Smooth muscle cell (in vitro differentiated cells): ENCODE measurements around the gene NUP210. TPM values are rescaled to one million over a fixed set of nuclear protein-coding genes. Genes with fewer than 3 reads are reported as not detected.

Experiments
- DNase-seq: peaks from one replicate; lab custom pipeline; 2025; ENCODE audit not compliant: unreplicated experiment; lab: John Stamatoyannopoulos, UW
- H2AFZ ChIP-seq: fragments of 200-600 bp; sonication (generic); 2 replicates; pipeline ENCODE4 v1.6.0; 2016; ENCODE audit warnings: antibody characterized with exemption, low read depth, mild to moderate bottlenecking
- H3F3A ChIP-seq: fragments of 200-600 bp; sonication (generic); 2 replicates; pipeline ENCODE4 v1.6.0; 2017; ENCODE audit warnings: antibody characterized with exemption, low read depth
- H3K27ac ChIP-seq: fragments of 200-600 bp; sonication (generic); 2 replicates; pipeline ENCODE4 v1.5.1; 2016; ENCODE audit warnings: low read depth, mild to moderate bottlenecking
- H3K27me3 ChIP-seq: fragments of 200-600 bp; sonication (generic); 2 replicates; pipeline ENCODE4 v1.6.1; 2016; ENCODE audit warnings: low read depth, mild to moderate bottlenecking
- H3K36me3 ChIP-seq: fragments of 200-600 bp; sonication (generic); 2 replicates; pipeline ENCODE4 v1.5.1; 2016; ENCODE audit warnings: low read depth
- H3K4me1 ChIP-seq: fragments of 200-600 bp; sonication (generic); 2 replicates; pipeline ENCODE4 v1.5.1; 2016; ENCODE audit warnings: low read depth
- H3K4me2 ChIP-seq: fragments of 200-600 bp; sonication (generic); 2 replicates; pipeline ENCODE4 v1.6.0; 2016; ENCODE audit warnings: mild to moderate bottlenecking
- H3K4me3 ChIP-seq: fragments of 200-600 bp; sonication (generic); 2 replicates; pipeline ENCODE4 v1.5.1; 2016; ENCODE audit warnings: mild to moderate bottlenecking
- H3K79me2 ChIP-seq: fragments of 200-600 bp; sonication (generic); 2 replicates; pipeline ENCODE4 v1.6.0; 2016; ENCODE audit warnings: low read depth, mild to moderate bottlenecking
- H3K9ac ChIP-seq: fragments of 200-600 bp; sonication (generic); 2 replicates; pipeline ENCODE4 v1.6.0; 2016; ENCODE audit warnings: low read depth
- H3K9me3 ChIP-seq: fragments of 200-600 bp; sonication (generic); replicated peaks from 2 replicates; pipeline ENCODE4 v1.5.1; 2016; ENCODE audit warnings: low read depth
- H4K20me1 ChIP-seq: fragments of 200-600 bp; sonication (generic); 2 replicates; pipeline ENCODE4 v1.6.0; 2016; ENCODE audit warnings: low read depth
- WGBS: methylation state at CpG from one replicate; pipeline ENCODE4 v1.1.7; 2016; ENCODE audit warnings: low lambda C conversion rate; 5-methylcytosine and 5-hydroxymethylcytosine counted together
- polyA plus RNA-seq: library from polyadenylated mRNA; unstranded; fragments of >200 nt; fragmentation: Nextera tagmentation; extraction: Ambion mirVana; gene quantifications from 2 replicates; pipeline ENCODE4 v1.2.1, GENCODE V29; 2016
- total RNA-seq: library from RNA; depleted of rRNA; stranded (reverse); fragments of >200 nt; gene quantifications from 2 replicates; pipeline ENCODE4 v1.2.3, GENCODE V29; 2014
- TF ChIP-seq, protein P1 (sequence below): fragments of 200-600 bp; sonication (generic); IDR thresholded peaks from 2 replicates; pipeline ENCODE4 v1.5.1; 2017; ENCODE audit warnings: borderline replicate concordance, mild to moderate bottlenecking, antibody characterized with exemption; ENCODE audit not compliant: insufficient read depth, poor library complexity, severe bottlenecking

Gene NUP210
- total and polyA plus RNA-seq, 2 experiments from 2014 or later: 0.35 to 1.5 TPM

DNA sequence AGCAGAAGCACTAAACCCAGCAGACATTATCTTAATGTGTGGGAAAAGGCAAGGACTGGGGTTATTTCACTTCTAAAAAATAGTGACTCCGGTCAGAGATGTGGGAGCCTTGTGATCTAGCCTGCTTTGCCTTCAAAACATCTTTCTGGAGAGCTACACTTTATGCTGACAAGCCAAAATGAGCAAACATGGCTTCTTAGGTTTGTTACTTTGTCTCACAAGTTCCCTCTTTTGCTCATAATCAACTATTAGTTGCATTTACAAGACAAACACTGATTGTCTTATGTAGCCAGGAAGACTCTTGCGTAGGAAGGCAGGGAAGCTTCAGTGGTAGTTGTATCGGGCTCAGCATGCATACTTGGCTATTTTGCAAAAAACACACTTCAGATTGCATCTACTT, 129.2 kb downstream of the NUP210 start:
- Histone ChIP-seq H3K4me2 (no peak overlapping the region), H3K36me3 (no peaks in the 10 kb centered on the region), H3K79me2 (no peaks in the 10 kb centered on the region), H3K9me3 (peaks cover 5% of the 10 kb centered on the region), H3K4me1 (no peaks in the 10 kb centered on the region), H3K27ac (no peak overlapping the region), H3K27me3 (no peaks in the 10 kb centered on the region), H2AFZ (no peak overlapping the region), H3K9ac (no peak overlapping the region), H4K20me1 (no peaks in the 10 kb centered on the region), H3F3A (no peaks in the 10 kb centered on the region), H3K4me3 (no peak overlapping the region)
- 71% methylated on average over 3 of the region's 3 CpGs for WGBS
- no peak for DNase-seq
- TF ChIP-seq, protein P1, sequence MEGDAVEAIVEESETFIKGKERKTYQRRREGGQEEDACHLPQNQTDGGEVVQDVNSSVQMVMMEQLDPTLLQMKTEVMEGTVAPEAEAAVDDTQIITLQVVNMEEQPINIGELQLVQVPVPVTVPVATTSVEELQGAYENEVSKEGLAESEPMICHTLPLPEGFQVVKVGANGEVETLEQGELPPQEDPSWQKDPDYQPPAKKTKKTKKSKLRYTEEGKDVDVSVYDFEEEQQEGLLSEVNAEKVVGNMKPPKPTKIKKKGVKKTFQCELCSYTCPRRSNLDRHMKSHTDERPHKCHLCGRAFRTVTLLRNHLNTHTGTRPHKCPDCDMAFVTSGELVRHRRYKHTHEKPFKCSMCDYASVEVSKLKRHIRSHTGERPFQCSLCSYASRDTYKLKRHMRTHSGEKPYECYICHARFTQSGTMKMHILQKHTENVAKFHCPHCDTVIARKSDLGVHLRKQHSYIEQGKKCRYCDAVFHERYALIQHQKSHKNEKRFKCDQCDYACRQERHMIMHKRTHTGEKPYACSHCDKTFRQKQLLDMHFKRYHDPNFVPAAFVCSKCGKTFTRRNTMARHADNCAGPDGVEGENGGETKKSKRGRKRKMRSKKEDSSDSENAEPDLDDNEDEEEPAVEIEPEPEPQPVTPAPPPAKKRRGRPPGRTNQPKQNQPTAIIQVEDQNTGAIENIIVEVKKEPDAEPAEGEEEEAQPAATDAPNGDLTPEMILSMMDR: no peak

GRCh38 chr3:13289771-13290285, 130.3 kb downstream of the NUP210 start:
- H3K79me2 ChIP-seq: no peaks in the 10 kb centered on the region
- H2AFZ ChIP-seq: no peak overlapping the region
- no peak overlapping the region for H3K4me3 ChIP-seq
- H3K36me3 ChIP-seq: no peaks in the 10 kb centered on the region
- no peak for DNase-seq
- no peaks in the 10 kb centered on the region for H3F3A ChIP-seq
- no peak overlapping the region for H3K27ac ChIP-seq
- H3K9me3 ChIP-seq: peaks cover 5% of the 10 kb centered on the region
- 89% methylated on average over 9 of the region's 9 CpGs for WGBS
- no peak overlapping the region for H3K4me2 ChIP-seq
- TF ChIP-seq, protein P1: no peak
- no peak overlapping the region for H3K9ac ChIP-seq
- no peaks in the 10 kb centered on the region for H3K27me3 ChIP-seq
- H4K20me1 ChIP-seq: no peaks in the 10 kb centered on the region
- H3K4me1 ChIP-seq: no peaks in the 10 kb centered on the region

- no peaks in the 10 kb centered on the region for H3F3A ChIP-seq
- no peak overlapping the region for H3K27ac ChIP-seq
- no peaks in the 10 kb centered on the region for H3K36me3 ChIP-seq
- H3K79me2 ChIP-seq: no peaks in the 10 kb centered on the region
- WGBS: 89% methylated on average over 10 of the region's 10 CpGs
- no peak overlapping the region for H3K9ac ChIP-seq
- no peak overlapping the region for H2AFZ ChIP-seq
- peaks cover 5% of the 10 kb centered on the region for H3K9me3 ChIP-seq
- DNase-seq: no peak
- no peaks in the 10 kb centered on the region for H3K4me1 ChIP-seq
- H4K20me1 ChIP-seq: no peaks in the 10 kb centered on the region
- TF ChIP-seq, protein P1: no peak
- H3K27me3 ChIP-seq: peaks cover 1% of the 10 kb centered on the region
- no peak overlapping the region for H3K4me3 ChIP-seq
- H3K4me2 ChIP-seq: no peak overlapping the region
Measured at GRCh38 chr3:13288732-13289718, 131.1 kb downstream of the NUP210 start.
